Testis (tissue), 3 donors: ENCODE results near the gene L3MBTL4. TPM values are rescaled to one million over a fixed set of nuclear protein-coding genes. Genes with fewer than 3 reads are reported as not detected.
"Not testable (repeated sequence)": the region's sequence is repeated elsewhere in the genome, so short reads cannot be mapped to it uniquely, and the experiment has no call there.

Source experiments
- DNase-seq: peaks from one replicate; pipeline ENCODE4 v3.0.0-alpha.2; 2019
- H3K27ac ChIP-seq, 2 donors: fragments of 200-600 bp; sonication (generic); one replicate each; pipeline ENCODE4 v1.5.1; 2019
- H3K27me3 ChIP-seq: fragments of 200-600 bp; sonication (generic); one replicate; pipeline ENCODE4 v1.5.1; 2019
- H3K36me3 ChIP-seq: fragments of 200-600 bp; sonication (generic); one replicate; pipeline ENCODE4 v1.5.1; 2017; ENCODE audit warnings: low read depth; ENCODE audit errors: missing control alignments
- H3K4me1 ChIP-seq: fragments of 200-600 bp; sonication (generic); one replicate; pipeline ENCODE4 v1.5.1; 2019
- H3K4me3 ChIP-seq, 2 donors: fragments of 200-600 bp; sonication (generic); one replicate each; pipeline ENCODE4 v1.5.1; 2017 to 2019
- H3K9me3 ChIP-seq: fragments of 200-600 bp; sonication (generic); one replicate; pipeline ENCODE4 v1.5.1; 2017
- POLR2A ChIP-seq: fragments of 450-650 bp; IDR thresholded peaks from one replicate; pipeline ENCODE4 v1.6.1; 2017; ENCODE audit warnings: antibody characterized with exemption, mild to moderate bottlenecking, moderate library complexity
- WGBS, 2 donors: methylation state at CpG; one replicate each; pipeline ENCODE4 v1.1.5; 2018; 5-methylcytosine and 5-hydroxymethylcytosine counted together
- intact Hi-C: fragments of 100-400 bp; cut with DNase I; formaldehyde crosslinking; loops from one replicate; pipeline ENCODE4 v1.15.1; 2023; ENCODE audit warnings: low total_unique reads
- polyA plus RNA-seq: library from polyadenylated mRNA; stranded (reverse); fragments of 350-450 nt; fragmentation: Illumina TruSeq; extraction: RNeasy Lipid Tissue Mini Kit (QIAGEN cat#74804); gene quantifications from one replicate; pipeline ENCODE4 v1.2.3, GENCODE V29; 2014; ENCODE audit warnings: low read depth, low replicate concordance; ENCODE audit not compliant: insufficient read depth
- total RNA-seq, 2 donors: library from RNA; depleted of rRNA; stranded (reverse); fragments of >200 nt; gene quantifications; one replicate each; pipeline ENCODE4 v1.2.3, GENCODE V29; 2016
- TF ChIP-seq, protein P1 (sequence below), 3 experiments: fragments of 450-650 bp in 2 of 3; fragments of 200-600 bp in 1 of 3; sonication (generic) in 1 of 3; IDR thresholded peaks; one replicate each; pipeline ENCODE4 v1.5.1; 2016 to 2019; ENCODE audit warnings: antibody characterized with exemption in 3 of 3, mild to moderate bottlenecking in 2 of 3, moderate library complexity in 1 of 3

The L3MBTL4 gene
- total and polyA plus RNA-seq, 3 donors from 2014 or later = 26.6 to 50.9 (median 46.2) TPM

DNA sequence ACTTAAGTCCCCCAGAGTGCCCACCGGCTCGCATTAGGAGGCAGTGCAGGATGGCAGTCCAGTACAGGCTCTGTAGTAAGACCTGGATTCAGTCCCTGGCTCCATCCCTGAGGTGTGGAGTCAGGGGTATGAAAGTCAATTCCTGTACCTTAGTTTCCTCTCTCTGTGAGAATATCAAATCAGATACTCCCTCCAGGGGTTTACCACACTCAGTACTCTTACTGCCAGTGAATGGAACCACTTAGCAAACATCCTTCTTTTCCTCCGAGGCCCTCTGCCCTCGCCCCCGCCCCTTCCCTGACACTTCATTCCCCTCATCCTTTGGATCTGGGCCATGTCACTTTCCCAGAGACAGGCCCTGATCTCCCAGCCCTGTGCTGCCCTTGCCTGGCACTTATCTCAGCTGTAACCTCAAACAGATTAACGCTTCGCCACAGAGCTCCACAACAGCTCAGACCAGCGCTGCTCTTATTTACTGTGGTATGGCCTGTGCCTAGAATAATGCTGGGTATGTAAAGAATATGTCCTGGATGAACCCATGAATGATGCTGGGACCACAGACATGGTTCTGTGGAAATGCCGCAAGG is 360.4 kb downstream of the L3MBTL4 start:
- Histone ChIP-seq H3K27ac (no peak overlapping the region), H3K27me3 (no peaks in the 10 kb centered on the region), H3K36me3 (no peaks in the 10 kb centered on the region), H3K4me3 (no peak overlapping the region), H3K4me1 (no peaks in the 10 kb centered on the region), H3K9me3 (no peaks in the 10 kb centered on the region)
- WGBS, 2 donors = 81 to 91% methylated on average over 9 of the region's 9 CpGs
- intact Hi-C loops = no loop called here
- TF ChIP-seq, protein P1, sequence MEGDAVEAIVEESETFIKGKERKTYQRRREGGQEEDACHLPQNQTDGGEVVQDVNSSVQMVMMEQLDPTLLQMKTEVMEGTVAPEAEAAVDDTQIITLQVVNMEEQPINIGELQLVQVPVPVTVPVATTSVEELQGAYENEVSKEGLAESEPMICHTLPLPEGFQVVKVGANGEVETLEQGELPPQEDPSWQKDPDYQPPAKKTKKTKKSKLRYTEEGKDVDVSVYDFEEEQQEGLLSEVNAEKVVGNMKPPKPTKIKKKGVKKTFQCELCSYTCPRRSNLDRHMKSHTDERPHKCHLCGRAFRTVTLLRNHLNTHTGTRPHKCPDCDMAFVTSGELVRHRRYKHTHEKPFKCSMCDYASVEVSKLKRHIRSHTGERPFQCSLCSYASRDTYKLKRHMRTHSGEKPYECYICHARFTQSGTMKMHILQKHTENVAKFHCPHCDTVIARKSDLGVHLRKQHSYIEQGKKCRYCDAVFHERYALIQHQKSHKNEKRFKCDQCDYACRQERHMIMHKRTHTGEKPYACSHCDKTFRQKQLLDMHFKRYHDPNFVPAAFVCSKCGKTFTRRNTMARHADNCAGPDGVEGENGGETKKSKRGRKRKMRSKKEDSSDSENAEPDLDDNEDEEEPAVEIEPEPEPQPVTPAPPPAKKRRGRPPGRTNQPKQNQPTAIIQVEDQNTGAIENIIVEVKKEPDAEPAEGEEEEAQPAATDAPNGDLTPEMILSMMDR (IDR thresholded peaks at IDR 0.05) = no peak
- TF ChIP-seq POLR2A = no peak
- DNase-seq = no peak

DNA sequence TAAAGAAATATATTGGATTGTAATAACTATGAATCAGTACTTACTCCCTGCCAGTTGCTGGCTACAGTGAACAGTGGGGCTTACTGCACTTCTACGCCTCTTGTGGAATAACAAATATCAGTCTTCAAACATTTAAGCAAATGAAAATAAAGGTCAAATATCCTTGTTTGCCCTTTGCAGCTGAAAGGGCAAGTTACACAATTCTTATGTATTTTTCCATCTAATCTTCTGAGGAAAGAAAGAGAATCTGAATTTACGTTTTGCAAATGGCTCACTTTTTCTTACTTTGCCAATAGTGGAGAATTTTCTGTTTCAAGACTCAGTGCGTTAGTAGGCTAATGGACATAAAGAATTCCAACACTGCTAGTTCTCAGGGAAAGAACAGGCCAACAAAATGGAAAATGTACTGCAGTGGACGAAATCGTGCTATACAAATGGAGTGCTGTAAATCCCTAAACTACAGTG is 362.2 kb downstream of the L3MBTL4 start:
- WGBS, 2 donors = 94 to 95% methylated on average over 5 of the region's 5 CpGs
- intact Hi-C loops = no loop called here
- Histone ChIP-seq H3K4me3 (no peak overlapping the region), H3K9me3 (no peaks in the 10 kb centered on the region), H3K27me3 (no peaks in the 10 kb centered on the region), H3K36me3 (no peaks in the 10 kb centered on the region), H3K4me1 (no peaks in the 10 kb centered on the region), H3K27ac (no peak overlapping the region)
- TF ChIP-seq, protein P1 (IDR thresholded peaks at IDR 0.05) = no peak
- TF ChIP-seq POLR2A = no peak
- no peak for DNase-seq

DNA sequence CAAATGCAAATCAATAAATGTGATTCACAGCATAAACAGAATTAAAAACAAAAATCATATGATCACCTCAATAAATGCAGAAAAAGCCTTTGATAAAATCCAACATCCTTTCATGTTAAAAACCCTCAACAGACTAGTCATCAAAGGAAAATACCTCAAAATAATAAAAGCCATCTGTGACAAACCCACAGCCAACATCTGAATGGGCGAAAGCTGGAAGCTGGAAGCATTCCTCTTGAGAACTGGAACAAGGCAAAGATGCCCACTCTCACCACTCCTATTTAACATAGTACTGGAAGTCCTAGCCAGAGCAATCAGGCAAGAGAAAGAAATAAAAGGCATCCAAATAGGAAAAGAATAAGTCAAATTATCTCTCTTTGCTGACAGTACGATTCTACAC is 367.1 kb downstream of the L3MBTL4 start:
- H3K36me3 ChIP-seq, intact Hi-C loops, H3K27me3 ChIP-seq, H3K4me1 ChIP-seq, DNase-seq, H3K9me3 ChIP-seq, H3K27ac ChIP-seq, H3K4me3 ChIP-seq: not testable (repeated sequence)
- WGBS, 2 donors = 89 to 90% methylated on average over 2 of the region's 2 CpGs

DNA sequence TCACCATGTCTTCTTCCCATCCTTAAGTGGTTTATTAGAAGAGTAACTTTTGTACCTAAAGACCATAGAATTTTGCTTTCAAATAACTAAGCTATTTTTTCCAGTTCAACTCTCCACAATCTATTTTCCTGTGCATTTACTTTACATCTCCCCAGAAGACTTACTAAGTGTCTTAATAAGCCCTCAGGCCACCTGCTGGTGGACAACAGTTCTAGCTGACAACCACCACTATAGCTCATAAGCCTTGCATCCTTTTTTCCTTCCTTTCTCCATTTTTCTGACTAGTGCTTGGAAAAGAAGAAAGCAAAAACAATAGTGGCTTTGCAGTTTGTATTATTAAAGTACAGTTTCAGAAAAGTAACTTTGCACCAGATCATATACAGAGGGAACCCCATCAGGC is 369.9 kb downstream of the L3MBTL4 start:
- intact Hi-C loops = no loop called here
- H3K27me3 ChIP-seq = no peaks in the 10 kb centered on the region
- H3K27ac ChIP-seq = no peak overlapping the region
- TF ChIP-seq, protein P1 (IDR thresholded peaks at IDR 0.05) = no peak
- no peak for TF ChIP-seq POLR2A
- H3K4me3 ChIP-seq = no peak overlapping the region
- H3K36me3 ChIP-seq = no peaks in the 10 kb centered on the region
- no peaks in the 10 kb centered on the region for H3K4me1 ChIP-seq
- no peaks in the 10 kb centered on the region for H3K9me3 ChIP-seq
- DNase-seq = no peak

DNA sequence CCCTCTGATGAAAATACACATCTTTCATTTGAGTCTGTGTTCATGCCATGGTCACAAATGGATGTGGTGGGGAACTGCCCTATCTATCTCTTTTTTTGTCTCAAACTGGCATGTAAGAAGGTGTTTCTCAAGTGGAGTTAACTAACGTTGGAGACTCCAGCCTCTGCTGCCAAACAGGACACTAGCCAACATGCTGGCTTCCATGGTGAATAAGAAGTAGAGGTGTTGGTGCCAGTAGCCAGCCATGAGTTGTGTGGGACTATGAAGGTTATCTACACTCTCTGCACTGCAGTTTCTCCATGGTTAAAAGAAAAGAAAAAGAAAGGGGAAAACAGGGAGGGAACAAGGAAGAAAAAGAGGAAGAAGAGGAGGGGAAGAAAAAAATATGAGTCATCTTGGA is 370.4 kb downstream of the L3MBTL4 start:
- 79 to 81% methylated on average over 1 of the region's 1 CpG for WGBS, 2 donors
- TF ChIP-seq POLR2A = no peak
- TF ChIP-seq, protein P1 (IDR thresholded peaks at IDR 0.05) = no peak
- Histone ChIP-seq H3K36me3 (no peaks in the 10 kb centered on the region), H3K27ac (no peak overlapping the region), H3K27me3 (no peaks in the 10 kb centered on the region), H3K4me3 (no peak overlapping the region), H3K9me3 (no peaks in the 10 kb centered on the region), H3K4me1 (no peaks in the 10 kb centered on the region)
- intact Hi-C loops = no loop called here
- no peak for DNase-seq
